GM23338 (cell line): ENCODE results near the gene NTN4. TPM values are rescaled to one million over a fixed set of nuclear protein-coding genes. Genes with fewer than 3 reads are reported as not detected.

Experiments
- ATAC-seq: fragments of 200-7000 bp; cut with Tn5 transposase; 3 replicates; pipeline ENCODE4 v1.9.1; 2020
- DNase-seq: peaks from one replicate; pipeline ENCODE4 v3.0.0-alpha.2; 2015; ENCODE audit warnings: low spot score
- H2AFZ ChIP-seq: fragments of 200-600 bp; sonication (generic); 2 replicates; pipeline ENCODE4 v1.8.0; 2016; ENCODE audit warnings: antibody characterized with exemption, mild to moderate bottlenecking, moderate library complexity
- H3F3A ChIP-seq: fragments of 200-600 bp; sonication (generic); replicated peaks from 2 replicates; pipeline ENCODE4 v1.8.0; 2017; ENCODE audit warnings: antibody characterized with exemption, mixed run types, low read depth
- H3K27ac ChIP-seq: fragments of 200-600 bp; sonication (generic); 2 replicates; pipeline ENCODE4 v1.6.1; 2016; ENCODE audit warnings: low read depth
- H3K27me3 ChIP-seq: fragments of 200-600 bp; sonication (generic); 2 replicates; pipeline ENCODE4 v1.8.0; 2016; ENCODE audit warnings: mild to moderate bottlenecking, mixed run types, moderate library complexity; ENCODE audit not compliant: insufficient read depth
- H3K36me3 ChIP-seq: fragments of 200-600 bp; sonication (generic); 2 replicates; pipeline ENCODE4 v1.8.0; 2016; ENCODE audit warnings: mild to moderate bottlenecking; ENCODE audit not compliant: insufficient read depth
- H3K4me1 ChIP-seq: fragments of 200-600 bp; sonication (generic); 2 replicates; pipeline ENCODE4 v1.8.0; 2016; ENCODE audit warnings: mild to moderate bottlenecking, moderate library complexity; ENCODE audit not compliant: insufficient read depth
- H3K4me2 ChIP-seq: fragments of 200-600 bp; sonication (generic); 2 replicates; pipeline ENCODE4 v1.7.1; 2017; ENCODE audit warnings: mixed run types
- H3K4me3 ChIP-seq: fragments of 200-600 bp; sonication (generic); 2 replicates; pipeline ENCODE4 v1.6.1; 2016; ENCODE audit warnings: mixed run types
- H3K79me2 ChIP-seq: fragments of 200-600 bp; sonication (generic); replicated peaks from 2 replicates; pipeline ENCODE4 v1.8.0; 2017; ENCODE audit warnings: mild to moderate bottlenecking; ENCODE audit not compliant: insufficient read depth
- H3K9me2 ChIP-seq: fragments of 200-600 bp; sonication (generic); 2 replicates; pipeline ENCODE4 v1.8.0; 2017; ENCODE audit not compliant: insufficient read depth
- H4K20me1 ChIP-seq: fragments of 200-600 bp; sonication (generic); replicated peaks from 2 replicates; pipeline ENCODE4 v1.8.0; 2017; ENCODE audit warnings: mild to moderate bottlenecking; ENCODE audit not compliant: insufficient read depth
- H3K27ac Mint-ChIP-seq: 2 replicates; pipeline ENCODE4 v1.8.0; 2020; ENCODE audit warnings: inconsistent platforms, mild to moderate bottlenecking, moderate library complexity, mixed read lengths
- H3K27me3 Mint-ChIP-seq: 3 replicates; pipeline ENCODE4 v1.8.0; 2022; ENCODE audit warnings: low read depth, mild to moderate bottlenecking, moderate library complexity, mixed read lengths, inconsistent platforms; ENCODE audit not compliant: insufficient read depth, poor library complexity
- H3K36me3 Mint-ChIP-seq: 3 replicates; pipeline ENCODE4 v1.8.0; 2021; ENCODE audit warnings: low read depth, mild to moderate bottlenecking, inconsistent platforms, moderate library complexity, mixed read lengths
- H3K4me1 Mint-ChIP-seq: 3 replicates; pipeline ENCODE4 v1.8.0; 2020; ENCODE audit warnings: mild to moderate bottlenecking, inconsistent platforms, mixed read lengths
- H3K4me3 Mint-ChIP-seq: 3 replicates; pipeline ENCODE4 v1.8.0; 2021; ENCODE audit warnings: moderate library complexity, mild to moderate bottlenecking, inconsistent platforms, mixed read lengths
- H3K9me3 Mint-ChIP-seq: 3 replicates; pipeline ENCODE4 v1.8.0; 2020; ENCODE audit warnings: moderate library complexity, mild to moderate bottlenecking, inconsistent platforms, mixed read lengths
- CREB1 ChIP-seq: fragments of 250-450 bp; sonication (Bioruptor Pico); IDR thresholded peaks from 2 replicates; pipeline ENCODE4 v1.5.0; 2020; ENCODE audit warnings: low read depth, mild to moderate bottlenecking, moderate library complexity
- EZH2phosphoT487 ChIP-seq: fragments of 200-600 bp; sonication (generic); IDR thresholded peaks from one replicate; pipeline ENCODE4 v1.8.1; 2018; ENCODE audit warnings: antibody characterized with exemption; ENCODE audit not compliant: unreplicated experiment
- NANOG ChIP-seq: IDR thresholded peaks from 2 replicates; pipeline ENCODE4 v1.6.1; 2016; ENCODE audit warnings: antibody characterized with exemption, borderline replicate concordance
- POLR2AphosphoS5 ChIP-seq: IDR thresholded peaks from 2 replicates; pipeline ENCODE4 v1.6.1; 2016; ENCODE audit warnings: antibody characterized with exemption, low read depth
- polyA plus RNA-seq: library from polyadenylated mRNA; unstranded; fragments of >200 nt; fragmentation: Nextera tagmentation; extraction: Ambion mirVana; gene quantifications from 2 replicates; pipeline ENCODE4 v1.2.1, GENCODE V29; 2016
- total RNA-seq: library from RNA; depleted of rRNA; stranded (reverse); fragments of >200 nt; shearing (Covaris generic); gene quantifications from 2 replicates; pipeline ENCODE4 v1.2.3, GENCODE V29; 2014
- TF ChIP-seq, protein P1 (sequence below): fragments of 250-450 bp; sonication (Bioruptor Pico); IDR thresholded peaks from 2 replicates; pipeline ENCODE4 v1.5.0; 2020; ENCODE audit warnings: mild to moderate bottlenecking, moderate library complexity
- TF ChIP-seq, protein P2 (sequence below), 2 experiments: fragments of 200-600 bp in 1 of 2; sonication (generic) in 1 of 2; conservative IDR thresholded peaks; 2 replicates each; pipeline versions ENCODE4 v1.5.1 to v1.6.1; 2016 to 2017; ENCODE audit warnings: antibody characterized with exemption in 2 of 2, low read depth in 2 of 2, mild to moderate bottlenecking in 2 of 2, moderate library complexity in 1 of 2

The NTN4 gene
- total and polyA plus RNA-seq, 2 experiments from 2014 or later: 1.5 to 3.8 TPM

- peak; percentile 70 for DNase-seq
- TF ChIP-seq NANOG (peak; percentile 73; the same call in 1 of the 2 replicates), POLR2AphosphoS5 (no peak)
- Mint-ChIP-seq H3K27me3 (peaks cover 11% of the 10 kb centered on the region), H3K9me3 (no peaks in the 10 kb centered on the region), H3K27ac (peak overlapping the region; percentile 57; the same call in 1 of the 2 replicates), H3K4me3 (no peak overlapping the region; the same call in 2 of the 3 replicates), H3K36me3 (0 out of 3 replicates have a peak, but pooled peaks cover 2% of the 10 kb centered on the region), H3K4me1 (peaks cover 43% of the 10 kb centered on the region)
- no peaks in the 10 kb centered on the region for H4K20me1 ChIP-seq
- no peaks in the 10 kb centered on the region for H3K36me3 ChIP-seq
- no peaks in the 10 kb centered on the region for H3K79me2 ChIP-seq
- H3K27ac ChIP-seq: peak overlapping the region; percentile 14
- no peaks in the 10 kb centered on the region for H3K9me2 ChIP-seq
- H3F3A ChIP-seq: no peaks in the 10 kb centered on the region; the same call in 1 of the 2 replicates
- no peaks in the 10 kb centered on the region for H3K27me3 ChIP-seq
- peak overlapping the region; percentile 16 for H3K4me2 ChIP-seq
- ATAC-seq: peak; percentile 63
- H2AFZ ChIP-seq: no peak overlapping the region
- peak overlapping the region; percentile 3; the same call in 1 of the 2 replicates for H3K4me3 ChIP-seq
- H3K4me1 ChIP-seq: peaks cover 51% of the 10 kb centered on the region
Measured at GRCh38 chr12:95611676-95612309, 178.8 kb downstream of the NTN4 start.

- Histone ChIP-seq H3K36me3 (no peaks in the 10 kb centered on the region), H3K9me2 (no peaks in the 10 kb centered on the region), H3K4me1 (peaks cover 56% of the 10 kb centered on the region), H3F3A (peaks cover 7% of the 10 kb centered on the region; the same call in 1 of the 2 replicates), H3K4me2 (peak overlapping the region; percentile 58), H3K27ac (peak overlapping the region; percentile 76), H3K79me2 (no peaks in the 10 kb centered on the region), H4K20me1 (no peaks in the 10 kb centered on the region), H3K27me3 (no peaks in the 10 kb centered on the region), H3K4me3 (peak overlapping the region; percentile 0; the same call in 1 of the 2 replicates), H2AFZ (no peak overlapping the region)
- peaks cover 11% of the 10 kb centered on the region for H3K27me3 Mint-ChIP-seq
- no peak overlapping the region for H3K4me3 Mint-ChIP-seq
- H3K36me3 Mint-ChIP-seq: 0 out of 3 replicates have a peak, but pooled peaks cover 2% of the 10 kb centered on the region
- peak overlapping the region; percentile 50 for H3K27ac Mint-ChIP-seq
- peaks cover 41% of the 10 kb centered on the region for H3K4me1 Mint-ChIP-seq
- H3K9me3 Mint-ChIP-seq: no peaks in the 10 kb centered on the region
- DNase-seq (peak; percentile 67), ATAC-seq (peak; percentile 79)
- TF ChIP-seq, protein P1, sequence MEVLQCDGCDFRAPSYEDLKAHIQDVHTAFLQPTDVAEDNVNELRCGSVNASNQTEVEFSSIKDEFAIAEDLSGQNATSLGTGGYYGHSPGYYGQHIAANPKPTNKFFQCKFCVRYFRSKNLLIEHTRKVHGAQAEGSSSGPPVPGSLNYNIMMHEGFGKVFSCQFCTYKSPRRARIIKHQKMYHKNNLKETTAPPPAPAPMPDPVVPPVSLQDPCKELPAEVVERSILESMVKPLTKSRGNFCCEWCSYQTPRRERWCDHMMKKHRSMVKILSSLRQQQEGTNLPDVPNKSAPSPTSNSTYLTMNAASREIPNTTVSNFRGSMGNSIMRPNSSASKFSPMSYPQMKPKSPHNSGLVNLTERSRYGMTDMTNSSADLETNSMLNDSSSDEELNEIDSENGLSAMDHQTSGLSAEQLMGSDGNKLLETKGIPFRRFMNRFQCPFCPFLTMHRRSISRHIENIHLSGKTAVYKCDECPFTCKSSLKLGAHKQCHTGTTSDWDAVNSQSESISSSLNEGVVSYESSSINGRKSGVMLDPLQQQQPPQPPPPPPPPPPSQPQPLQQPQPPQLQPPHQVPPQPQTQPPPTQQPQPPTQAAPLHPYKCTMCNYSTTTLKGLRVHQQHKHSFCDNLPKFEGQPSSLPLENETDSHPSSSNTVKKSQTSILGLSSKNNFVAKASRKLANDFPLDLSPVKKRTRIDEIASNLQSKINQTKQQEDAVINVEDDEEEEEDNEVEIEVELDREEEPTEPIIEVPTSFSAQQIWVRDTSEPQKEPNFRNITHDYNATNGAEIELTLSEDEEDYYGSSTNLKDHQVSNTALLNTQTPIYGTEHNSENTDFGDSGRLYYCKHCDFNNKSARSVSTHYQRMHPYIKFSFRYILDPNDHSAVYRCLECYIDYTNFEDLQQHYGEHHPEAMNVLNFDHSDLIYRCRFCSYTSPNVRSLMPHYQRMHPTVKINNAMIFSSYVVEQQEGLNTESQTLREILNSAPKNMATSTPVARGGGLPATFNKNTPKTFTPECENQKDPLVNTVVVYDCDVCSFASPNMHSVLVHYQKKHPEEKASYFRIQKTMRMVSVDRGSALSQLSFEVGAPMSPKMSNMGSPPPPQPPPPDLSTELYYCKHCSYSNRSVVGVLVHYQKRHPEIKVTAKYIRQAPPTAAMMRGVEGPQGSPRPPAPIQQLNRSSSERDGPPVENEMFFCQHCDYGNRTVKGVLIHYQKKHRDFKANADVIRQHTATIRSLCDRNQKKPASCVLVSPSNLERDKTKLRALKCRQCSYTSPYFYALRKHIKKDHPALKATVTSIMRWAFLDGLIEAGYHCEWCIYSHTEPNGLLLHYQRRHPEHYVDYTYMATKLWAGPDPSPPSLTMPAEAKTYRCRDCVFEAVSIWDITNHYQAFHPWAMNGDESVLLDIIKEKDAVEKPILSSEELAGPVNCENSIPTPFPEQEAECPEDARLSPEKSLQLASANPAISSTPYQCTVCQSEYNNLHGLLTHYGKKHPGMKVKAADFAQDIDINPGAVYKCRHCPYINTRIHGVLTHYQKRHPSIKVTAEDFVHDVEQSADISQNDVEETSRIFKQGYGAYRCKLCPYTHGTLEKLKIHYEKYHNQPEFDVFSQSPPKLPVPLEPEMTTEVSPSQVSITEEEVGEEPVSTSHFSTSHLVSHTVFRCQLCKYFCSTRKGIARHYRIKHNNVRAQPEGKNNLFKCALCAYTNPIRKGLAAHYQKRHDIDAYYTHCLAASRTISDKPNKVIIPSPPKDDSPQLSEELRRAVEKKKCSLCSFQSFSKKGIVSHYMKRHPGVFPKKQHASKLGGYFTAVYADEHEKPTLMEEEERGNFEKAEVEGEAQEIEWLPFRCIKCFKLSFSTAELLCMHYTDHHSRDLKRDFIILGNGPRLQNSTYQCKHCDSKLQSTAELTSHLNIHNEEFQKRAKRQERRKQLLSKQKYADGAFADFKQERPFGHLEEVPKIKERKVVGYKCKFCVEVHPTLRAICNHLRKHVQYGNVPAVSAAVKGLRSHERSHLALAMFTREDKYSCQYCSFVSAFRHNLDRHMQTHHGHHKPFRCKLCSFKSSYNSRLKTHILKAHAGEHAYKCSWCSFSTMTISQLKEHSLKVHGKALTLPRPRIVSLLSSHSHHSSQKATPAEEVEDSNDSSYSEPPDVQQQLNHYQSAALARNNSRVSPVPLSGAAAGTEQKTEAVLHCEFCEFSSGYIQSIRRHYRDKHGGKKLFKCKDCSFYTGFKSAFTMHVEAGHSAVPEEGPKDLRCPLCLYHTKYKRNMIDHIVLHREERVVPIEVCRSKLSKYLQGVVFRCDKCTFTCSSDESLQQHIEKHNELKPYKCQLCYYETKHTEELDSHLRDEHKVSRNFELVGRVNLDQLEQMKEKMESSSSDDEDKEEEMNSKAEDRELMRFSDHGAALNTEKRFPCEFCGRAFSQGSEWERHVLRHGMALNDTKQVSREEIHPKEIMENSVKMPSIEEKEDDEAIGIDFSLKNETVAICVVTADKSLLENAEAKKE (CRISPR knock-in tag): no peak
- TF ChIP-seq CREB1 (CRISPR knock-in tag) (no peak), EZH2phosphoT487 (no peak)
- TF ChIP-seq, protein P2, sequence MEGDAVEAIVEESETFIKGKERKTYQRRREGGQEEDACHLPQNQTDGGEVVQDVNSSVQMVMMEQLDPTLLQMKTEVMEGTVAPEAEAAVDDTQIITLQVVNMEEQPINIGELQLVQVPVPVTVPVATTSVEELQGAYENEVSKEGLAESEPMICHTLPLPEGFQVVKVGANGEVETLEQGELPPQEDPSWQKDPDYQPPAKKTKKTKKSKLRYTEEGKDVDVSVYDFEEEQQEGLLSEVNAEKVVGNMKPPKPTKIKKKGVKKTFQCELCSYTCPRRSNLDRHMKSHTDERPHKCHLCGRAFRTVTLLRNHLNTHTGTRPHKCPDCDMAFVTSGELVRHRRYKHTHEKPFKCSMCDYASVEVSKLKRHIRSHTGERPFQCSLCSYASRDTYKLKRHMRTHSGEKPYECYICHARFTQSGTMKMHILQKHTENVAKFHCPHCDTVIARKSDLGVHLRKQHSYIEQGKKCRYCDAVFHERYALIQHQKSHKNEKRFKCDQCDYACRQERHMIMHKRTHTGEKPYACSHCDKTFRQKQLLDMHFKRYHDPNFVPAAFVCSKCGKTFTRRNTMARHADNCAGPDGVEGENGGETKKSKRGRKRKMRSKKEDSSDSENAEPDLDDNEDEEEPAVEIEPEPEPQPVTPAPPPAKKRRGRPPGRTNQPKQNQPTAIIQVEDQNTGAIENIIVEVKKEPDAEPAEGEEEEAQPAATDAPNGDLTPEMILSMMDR (conservative IDR thresholded peaks at IDR 0.05; ENCODE audit: low read depth in 2 of 2): no peak
Measured at GRCh38 chr12:95608252-95609033, 182.1 kb downstream of the NTN4 start.
